ENCODE data around the gene TBC1D23. TPM values are rescaled to one million over a fixed set of nuclear protein-coding genes. Genes with fewer than 3 reads are reported as not detected.
"Not testable (repeated sequence)": the region's sequence is repeated elsewhere in the genome, so short reads cannot be mapped to it uniquely, and the experiment has no call there.

Gene TBC1D23
- polyA plus RNA-seq, 4 donors = 17.9 to 40.9 (median 36.0) TPM

- H3K36me3 ChIP-seq (ENCODE audit: control insufficient read depth in 3 of 3, insufficient read depth in 2 of 3, low read depth in 1 of 3, low read length in 3 of 3) = no peaks in the 10 kb centered on the region
- DNase-seq = peak; percentile 82 to 83
- peak overlapping the region; percentile 73 to 96 (median 73) for H3K4me3 ChIP-seq (ENCODE audit: low read depth in 1 of 3, low read length in 3 of 3)
- WGBS, 3 donors = 2 to 4% (median 3%) methylated on average over 11 of the region's 11 CpGs
- H3K27ac ChIP-seq (ENCODE audit: low read depth in 1 of 3, low read length in 2 of 3) = peak overlapping the region; percentile 98
- FAIRE-seq = no peak
- H3K27me3 ChIP-seq (ENCODE audit: control insufficient read depth in 3 of 3, insufficient read depth in 3 of 3, low read length in 3 of 3) = no peaks in the 10 kb centered on the region
- no peaks in the 10 kb centered on the region for H3K9me3 ChIP-seq (ENCODE audit: control insufficient read depth in 2 of 2, insufficient read depth in 1 of 2, low read depth in 1 of 2, low read length in 1 of 2)
- H3K4me1 ChIP-seq (ENCODE audit: control insufficient read depth in 3 of 3, insufficient read depth in 2 of 3, low read depth in 1 of 3, low read length in 2 of 3) = peaks cover 2 to 10% (median 5%) of the 10 kb centered on the region in 3 donors
Measured at GRCh38 chr3:100261485-100261903, 702 bp downstream of the TBC1D23 start.

GRCh38 chr3:100262925-100263324 is 2.1 kb downstream of the TBC1D23 start:
- not testable (repeated sequence) for FAIRE-seq; H3K27ac ChIP-seq (ENCODE audit: low read depth in 1 of 3, low read length in 2 of 3); H3K27me3 ChIP-seq (ENCODE audit: control insufficient read depth in 3 of 3, insufficient read depth in 3 of 3, low read length in 3 of 3); H3K9me3 ChIP-seq (ENCODE audit: control insufficient read depth in 2 of 2, insufficient read depth in 1 of 2, low read depth in 1 of 2, low read length in 1 of 2); H3K36me3 ChIP-seq (ENCODE audit: control insufficient read depth in 3 of 3, insufficient read depth in 2 of 3, low read depth in 1 of 3, low read length in 3 of 3); DNase-seq; H3K4me3 ChIP-seq (ENCODE audit: low read depth in 1 of 3, low read length in 3 of 3)
- 50 to 63% (median 63%) methylated on average over 11 of the region's 11 CpGs for WGBS, 3 donors
- H3K4me1 ChIP-seq (ENCODE audit: control insufficient read depth in 3 of 3, insufficient read depth in 2 of 3, low read depth in 1 of 3, low read length in 2 of 3) = peaks cover 2 to 10% (median 5%) of the 10 kb centered on the region in 3 donors

GRCh38 chr3:100263583-100263982 is 2.8 kb downstream of the TBC1D23 start:
- Histone ChIP-seq H3K36me3 (ENCODE audit: control insufficient read depth in 3 of 3, insufficient read depth in 2 of 3, low read depth in 1 of 3, low read length in 3 of 3) (no peaks in the 10 kb centered on the region), H3K4me3 (ENCODE audit: low read depth in 1 of 3, low read length in 3 of 3) (no peak overlapping the region), H3K4me1 (ENCODE audit: control insufficient read depth in 3 of 3, insufficient read depth in 2 of 3, low read depth in 1 of 3, low read length in 2 of 3) (peaks cover 2 to 10% (median 5%) of the 10 kb centered on the region in 3 donors), H3K27ac (ENCODE audit: low read depth in 1 of 3, low read length in 2 of 3) (no peak overlapping the region), H3K9me3 (ENCODE audit: control insufficient read depth in 2 of 2, insufficient read depth in 1 of 2, low read depth in 1 of 2, low read length in 1 of 2) (no peaks in the 10 kb centered on the region), H3K27me3 (ENCODE audit: control insufficient read depth in 3 of 3, insufficient read depth in 3 of 3, low read length in 3 of 3) (no peaks in the 10 kb centered on the region)
- WGBS, 3 donors = 51 to 65% (median 52%) methylated on average over 2 of the region's 2 CpGs
- DNase-seq = no peak
- FAIRE-seq = no peak

GRCh38 chr3:100264242-100264641 is 3.5 kb downstream of the TBC1D23 start:
- DNase-seq (no peak), FAIRE-seq (no peak)
- no peaks in the 10 kb centered on the region for H3K27me3 ChIP-seq (ENCODE audit: control insufficient read depth in 3 of 3, insufficient read depth in 3 of 3, low read length in 3 of 3)
- no peak overlapping the region for H3K4me3 ChIP-seq (ENCODE audit: low read depth in 1 of 3, low read length in 3 of 3)
- H3K36me3 ChIP-seq (ENCODE audit: control insufficient read depth in 3 of 3, insufficient read depth in 2 of 3, low read depth in 1 of 3, low read length in 3 of 3) = no peaks in the 10 kb centered on the region
- H3K27ac ChIP-seq (ENCODE audit: low read depth in 1 of 3, low read length in 2 of 3) = no peak overlapping the region
- H3K9me3 ChIP-seq (ENCODE audit: control insufficient read depth in 2 of 2, insufficient read depth in 1 of 2, low read depth in 1 of 2, low read length in 1 of 2) = no peaks in the 10 kb centered on the region
- 37 to 69% (median 55%) methylated on average over 2 of the region's 2 CpGs for WGBS, 3 donors
- H3K4me1 ChIP-seq (ENCODE audit: control insufficient read depth in 3 of 3, insufficient read depth in 2 of 3, low read depth in 1 of 3, low read length in 2 of 3) = peaks cover 2 to 10% (median 5%) of the 10 kb centered on the region in 3 donors

- Histone ChIP-seq H3K9me3 (ENCODE audit: control insufficient read depth in 2 of 2, insufficient read depth in 1 of 2, low read depth in 1 of 2, low read length in 1 of 2) (no peaks in the 10 kb centered on the region), H3K27me3 (ENCODE audit: control insufficient read depth in 3 of 3, insufficient read depth in 3 of 3, low read length in 3 of 3) (no peaks in the 10 kb centered on the region), H3K27ac (ENCODE audit: low read depth in 1 of 3, low read length in 2 of 3) (peak overlapping the region in 1 of 3 donors; percentile 11), H3K36me3 (ENCODE audit: control insufficient read depth in 3 of 3, insufficient read depth in 2 of 3, low read depth in 1 of 3, low read length in 3 of 3) (no peaks in the 10 kb centered on the region), H3K4me3 (ENCODE audit: low read depth in 1 of 3, low read length in 3 of 3) (no peak overlapping the region), H3K4me1 (ENCODE audit: control insufficient read depth in 3 of 3, insufficient read depth in 2 of 3, low read depth in 1 of 3, low read length in 2 of 3) (peaks cover 2 to 10% (median 4%) of the 10 kb centered on the region in 3 donors)
- DNase-seq (peak in 1 of 2 donors; percentile 28), FAIRE-seq (no peak)
- WGBS, 3 donors = 20 to 50% (median 47%) methylated on average over 1 of the region's 1 CpG
Measured at GRCh38 chr3:100265016-100265415, 4.2 kb downstream of the TBC1D23 start.

- H3K27ac ChIP-seq (ENCODE audit: low read depth in 1 of 3, low read length in 2 of 3) = no peak overlapping the region
- DNase-seq (no peak), FAIRE-seq (no peak)
- H3K36me3 ChIP-seq (ENCODE audit: control insufficient read depth in 3 of 3, insufficient read depth in 2 of 3, low read depth in 1 of 3, low read length in 3 of 3) = no peaks in the 10 kb centered on the region
- peaks cover 0 to 10% (median 2%) of the 10 kb centered on the region in 3 donors for H3K4me1 ChIP-seq (ENCODE audit: control insufficient read depth in 3 of 3, insufficient read depth in 2 of 3, low read depth in 1 of 3, low read length in 2 of 3)
- no peaks in the 10 kb centered on the region for H3K9me3 ChIP-seq (ENCODE audit: control insufficient read depth in 2 of 2, insufficient read depth in 1 of 2, low read depth in 1 of 2, low read length in 1 of 2)
- WGBS, 3 donors = 87 to 97% (median 89%) methylated on average over 1 of the region's 1 CpG
- no peaks in the 10 kb centered on the region for H3K27me3 ChIP-seq (ENCODE audit: control insufficient read depth in 3 of 3, insufficient read depth in 3 of 3, low read length in 3 of 3)
- H3K4me3 ChIP-seq (ENCODE audit: low read depth in 1 of 3, low read length in 3 of 3) = no peak overlapping the region
Measured at GRCh38 chr3:100266531-100266930, 5.7 kb downstream of the TBC1D23 start.

- no peaks in the 10 kb centered on the region for H3K9me3 ChIP-seq (ENCODE audit: control insufficient read depth in 2 of 2, insufficient read depth in 1 of 2, low read depth in 1 of 2, low read length in 1 of 2)
- H3K27me3 ChIP-seq (ENCODE audit: control insufficient read depth in 3 of 3, insufficient read depth in 3 of 3, low read length in 3 of 3) = no peaks in the 10 kb centered on the region
- H3K4me3 ChIP-seq (ENCODE audit: low read depth in 1 of 3, low read length in 3 of 3) = no peak overlapping the region
- FAIRE-seq = no peak
- no peak for DNase-seq
- no peak overlapping the region for H3K27ac ChIP-seq (ENCODE audit: low read depth in 1 of 3, low read length in 2 of 3)
- H3K4me1 ChIP-seq (ENCODE audit: control insufficient read depth in 3 of 3, insufficient read depth in 2 of 3, low read depth in 1 of 3, low read length in 2 of 3) = peaks cover 0 to 6% (median 0%) of the 10 kb centered on the region in 3 donors
- no peaks in the 10 kb centered on the region for H3K36me3 ChIP-seq (ENCODE audit: control insufficient read depth in 3 of 3, insufficient read depth in 2 of 3, low read depth in 1 of 3, low read length in 3 of 3)
Measured at GRCh38 chr3:100268156-100268555, 7.4 kb downstream of the TBC1D23 start.

GRCh38 chr3:100269001-100269400 is 8.2 kb downstream of the TBC1D23 start:
- no peaks in the 10 kb centered on the region for H3K9me3 ChIP-seq (ENCODE audit: control insufficient read depth in 2 of 2, insufficient read depth in 1 of 2, low read depth in 1 of 2, low read length in 1 of 2)
- H3K4me1 ChIP-seq (ENCODE audit: control insufficient read depth in 3 of 3, insufficient read depth in 2 of 3, low read depth in 1 of 3, low read length in 2 of 3) = peaks cover 0 to 3% (median 2%) of the 10 kb centered on the region in 3 donors
- H3K36me3 ChIP-seq (ENCODE audit: control insufficient read depth in 3 of 3, insufficient read depth in 2 of 3, low read depth in 1 of 3, low read length in 3 of 3) = no peaks in the 10 kb centered on the region
- 45 to 55% (median 47%) methylated on average over 2 of the region's 2 CpGs for WGBS, 3 donors
- DNase-seq = no peak
- no peak overlapping the region for H3K4me3 ChIP-seq (ENCODE audit: low read depth in 1 of 3, low read length in 3 of 3)
- no peak for FAIRE-seq
- no peaks in the 10 kb centered on the region for H3K27me3 ChIP-seq (ENCODE audit: control insufficient read depth in 3 of 3, insufficient read depth in 3 of 3, low read length in 3 of 3)
- no peak overlapping the region for H3K27ac ChIP-seq (ENCODE audit: low read depth in 1 of 3, low read length in 2 of 3)
